Ascending aorta (tissue), 2 donors: ENCODE data around the gene ZNF582. TPM values are rescaled to one million over a fixed set of nuclear protein-coding genes. Genes with fewer than 3 reads are reported as not detected.
A peak's percentile ranks its signal among the peaks of the same experiment; 100 is the strongest.

Experiments
- DNase-seq, 2 donors: peaks; one replicate each; pipeline ENCODE4 v3.0.0-alpha.2; 2019; ENCODE audit warnings: low spot score in 2 of 2
- H3K27ac ChIP-seq, 2 donors: fragments of 200-600 bp; sonication (generic); one replicate each; pipeline ENCODE4 v1.5.1; 2016 to 2017; ENCODE audit warnings: mild to moderate bottlenecking in 1 of 2
- H3K27me3 ChIP-seq: fragments of 200-600 bp; sonication (generic); one replicate; pipeline ENCODE4 v1.5.1; 2017
- H3K36me3 ChIP-seq, 2 donors: fragments of 200-600 bp; sonication (generic); one replicate each; pipeline ENCODE4 v1.5.1; 2016
- H3K4me1 ChIP-seq, 2 donors: fragments of 200-600 bp; sonication (generic); one replicate each; pipeline ENCODE4 v1.5.1; 2016 to 2017; ENCODE audit warnings: mild to moderate bottlenecking in 1 of 2
- H3K4me3 ChIP-seq, 2 donors: fragments of 200-600 bp; sonication (generic); one replicate each; pipeline ENCODE4 v1.5.1; 2016 to 2017; ENCODE audit warnings: mild to moderate bottlenecking in 1 of 2
- H3K9me3 ChIP-seq, 2 donors: fragments of 200-600 bp; sonication (generic); one replicate each; pipeline ENCODE4 v1.5.1; 2016
- CTCF ChIP-seq, 3 experiments: fragments of 200-600 bp in 2 of 3; fragments of 450-650 bp in 1 of 3; sonication (generic) in 2 of 3; IDR thresholded peaks; one replicate each; pipeline ENCODE4 v1.5.1; 2016 to 2019; ENCODE audit warnings: antibody characterized with exemption in 3 of 3, mild to moderate bottlenecking in 1 of 3, moderate library complexity in 1 of 3
- intact Hi-C: fragments of 100-400 bp; cut with DNase I; formaldehyde crosslinking; loops from one replicate; pipeline ENCODE4 v1.15.1; 2023
- total RNA-seq: library from RNA; depleted of rRNA; stranded (reverse); fragments of >200 nt; gene quantifications from one replicate; pipeline ENCODE4 v1.1.0, GENCODE V29; 2016

Gene ZNF582
- total RNA-seq, 1 donor from 2014 or later: 0.43 TPM

GRCh38 chr19:56367829-56368711 lies 25.3 kb downstream of the ZNF582 start:
- no peak for TF ChIP-seq CTCF (IDR thresholded peaks at IDR 0.05)
- Histone ChIP-seq H3K9me3 (peaks cover 8 to 57% of the 10 kb centered on the region in 2 donors), H3K27ac (peak overlapping the region; percentile 74 to 86), H3K36me3 (peaks cover 22 to 32% of the 10 kb centered on the region in 2 donors), H3K27me3 (no peaks in the 10 kb centered on the region), H3K4me3 (peak overlapping the region; percentile 57 to 74), H3K4me1 (peaks cover 0 to 5% of the 10 kb centered on the region in 2 donors)
- intact Hi-C loops: loop anchor here (2.0 kb wide), 2 partner anchors 53 to 1635 kb away; partner anchors contain the start of genes ZNF606 and ZSCAN5A
- peak; percentile 60 to 92 for DNase-seq

GRCh38 chr19:56360841-56361240 lies 32.5 kb downstream of the ZNF582 start:
- Histone ChIP-seq H3K4me1 (no peaks in the 10 kb centered on the region), H3K27ac (no peak overlapping the region), H3K4me3 (no peak overlapping the region), H3K27me3 (no peaks in the 10 kb centered on the region), H3K9me3 (peaks cover 4 to 83% of the 10 kb centered on the region in 2 donors), H3K36me3 (peaks cover 0 to 13% of the 10 kb centered on the region in 2 donors)
- DNase-seq: no peak
- no peak for TF ChIP-seq CTCF (IDR thresholded peaks at IDR 0.05)
- intact Hi-C loops: no loop called here

GRCh38 chr19:56356944-56357343 lies 36.4 kb downstream of the ZNF582 start:
- DNase-seq: no peak
- Histone ChIP-seq H3K4me3 (no peak overlapping the region), H3K4me1 (no peaks in the 10 kb centered on the region), H3K27ac (no peak overlapping the region), H3K36me3 (peaks cover 0 to 6% of the 10 kb centered on the region in 2 donors), H3K27me3 (no peaks in the 10 kb centered on the region), H3K9me3 (peaks cover 4 to 49% of the 10 kb centered on the region in 2 donors)
- intact Hi-C loops: no loop called here
- no peak for TF ChIP-seq CTCF (IDR thresholded peaks at IDR 0.05)

GRCh38 chr19:56355517-56355916 lies 37.8 kb downstream of the ZNF582 start:
- H3K27me3 ChIP-seq: no peaks in the 10 kb centered on the region
- no peaks in the 10 kb centered on the region for H3K4me1 ChIP-seq
- peaks cover 0 to 35% of the 10 kb centered on the region in 2 donors for H3K9me3 ChIP-seq
- intact Hi-C loops: no loop called here
- no peak overlapping the region for H3K4me3 ChIP-seq
- H3K27ac ChIP-seq: no peak overlapping the region
- no peak for TF ChIP-seq CTCF (IDR thresholded peaks at IDR 0.05)
- H3K36me3 ChIP-seq: no peaks in the 10 kb centered on the region
- no peak for DNase-seq

GRCh38 chr19:56351208-56351607 lies 42.1 kb downstream of the ZNF582 start:
- intact Hi-C loops: loop anchor here (2.0 kb wide), 1 partner anchor 274 kb away; no protein-coding TSS in a partner anchor
- H3K9me3 ChIP-seq: no peaks in the 10 kb centered on the region
- no peaks in the 10 kb centered on the region for H3K4me1 ChIP-seq
- no peak overlapping the region for H3K4me3 ChIP-seq
- H3K27ac ChIP-seq: no peak overlapping the region
- DNase-seq: no peak
- TF ChIP-seq CTCF (IDR thresholded peaks at IDR 0.05): no peak
- no peaks in the 10 kb centered on the region for H3K27me3 ChIP-seq
- H3K36me3 ChIP-seq: no peaks in the 10 kb centered on the region
